ENCODE data around the gene SNORC.

The SNORC gene

GRCh38 chr2:232888099-232888836 is 18.2 kb downstream of the SNORC start:
- no peak overlapping the region for H3K4me3 ChIP-seq (ENCODE audit: low read depth, low read length)
- no peak for TF ChIP-seq CTCF (IDR thresholded peaks at IDR 0.05; ENCODE audit: borderline replicate concordance, insufficient read depth, low read depth, low read length)

GRCh38 chr2:232888839-232889529 is 18.9 kb downstream of the SNORC start:
- no peak for TF ChIP-seq CTCF (IDR thresholded peaks at IDR 0.05; ENCODE audit: borderline replicate concordance, insufficient read depth, low read depth, low read length)
- no peak overlapping the region for H3K4me3 ChIP-seq (ENCODE audit: low read depth, low read length)

- TF ChIP-seq CTCF (IDR thresholded peaks at IDR 0.05; ENCODE audit: borderline replicate concordance, insufficient read depth, low read depth, low read length) = no peak
- no peak overlapping the region for H3K4me3 ChIP-seq (ENCODE audit: low read depth, low read length)
Measured at GRCh38 chr2:232889876-232890401, 19.9 kb downstream of the SNORC start.

- no peak for TF ChIP-seq CTCF (IDR thresholded peaks at IDR 0.05; ENCODE audit: borderline replicate concordance, insufficient read depth, low read depth, low read length)
- no peak overlapping the region for H3K4me3 ChIP-seq (ENCODE audit: low read depth, low read length)
Measured at GRCh38 chr2:232890536-232890895, 20.5 kb downstream of the SNORC start.

- no peak overlapping the region for H3K4me3 ChIP-seq (ENCODE audit: low read depth, low read length)
- TF ChIP-seq CTCF (IDR thresholded peaks at IDR 0.05; ENCODE audit: borderline replicate concordance, insufficient read depth, low read depth, low read length) = no peak
Measured at GRCh38 chr2:232890896-232891601, 21.0 kb downstream of the SNORC start.

GRCh38 chr2:232891621-232892071 is 21.6 kb downstream of the SNORC start:
- TF ChIP-seq CTCF (IDR thresholded peaks at IDR 0.05; ENCODE audit: borderline replicate concordance, insufficient read depth, low read depth, low read length) = no peak
- H3K4me3 ChIP-seq (ENCODE audit: low read depth, low read length) = no peak overlapping the region

Data from GM12875 (cell line).